NCI-H524 (cell line): Measurements from ENCODE around the gene DAB2.
"Not testable (repeated sequence)": the region's sequence is repeated elsewhere in the genome, so short reads cannot be mapped to it uniquely, and the experiment has no call there.

Experiments used
- DNase-seq, 2 experiments: peaks; one replicate each; lab custom pipeline; 2025; lab: John Stamatoyannopoulos, UW

DAB2 gene

GRCh38 chr5:39340506-39340905 is 84.3 kb downstream of the DAB2 start:
- DNase-seq: no peak

- no peak for DNase-seq
These were observed 87.4 kb downstream of the DAB2 start for GRCh38 chr5:39337252-39337915.

- DNase-seq: not testable (repeated sequence)
These were observed 90.5 kb downstream of the DAB2 start for GRCh38 chr5:39334296-39334695.

DNA sequence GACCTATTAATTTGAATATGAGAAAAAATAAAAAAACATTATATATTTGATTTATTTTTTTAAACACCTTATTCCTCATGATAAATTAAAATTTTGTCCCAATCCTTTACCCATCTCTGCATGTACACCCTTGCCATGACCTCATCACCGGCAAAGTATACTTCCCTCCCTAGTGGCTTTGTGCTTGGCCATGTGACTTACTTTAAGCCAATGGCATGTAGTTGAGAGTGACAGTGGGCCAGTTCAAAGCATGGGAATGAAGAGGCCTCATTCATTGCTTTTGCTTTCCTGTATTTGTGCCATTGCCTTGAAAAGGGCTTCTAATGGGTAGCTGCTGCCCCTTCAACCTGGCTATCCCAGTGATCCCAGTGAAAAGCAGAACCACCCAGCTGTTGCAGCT is 91.7 kb downstream of the DAB2 start:
- no peak for DNase-seq

DNA sequence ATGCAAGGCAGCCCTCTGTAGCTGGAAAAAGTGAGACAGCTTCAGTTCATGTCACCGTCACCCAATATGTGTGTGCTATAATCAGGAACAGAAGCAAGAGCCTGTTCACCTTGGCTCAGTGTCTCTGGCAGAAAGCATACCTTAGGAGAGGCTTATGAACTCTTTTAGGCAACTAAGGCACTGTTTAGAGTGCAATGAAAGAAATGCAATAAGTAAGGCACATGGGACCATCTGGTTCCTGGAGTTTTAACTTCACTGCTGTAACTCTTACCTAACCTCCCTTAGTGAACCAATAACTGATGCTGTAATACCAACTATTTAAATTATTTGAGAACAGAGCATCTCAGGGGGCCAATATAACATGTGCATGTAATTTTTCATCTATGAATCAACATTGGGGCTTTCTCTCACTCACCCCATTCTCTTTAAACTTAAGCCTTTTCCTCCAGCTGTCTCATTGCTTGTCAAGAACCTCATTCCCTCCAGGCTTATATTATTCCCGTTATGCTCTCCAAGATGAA is 92.9 kb downstream of the DAB2 start:
- no peak for DNase-seq

GRCh38 chr5:39328731-39329130 is 96.0 kb downstream of the DAB2 start:
- DNase-seq: no peak

DNA sequence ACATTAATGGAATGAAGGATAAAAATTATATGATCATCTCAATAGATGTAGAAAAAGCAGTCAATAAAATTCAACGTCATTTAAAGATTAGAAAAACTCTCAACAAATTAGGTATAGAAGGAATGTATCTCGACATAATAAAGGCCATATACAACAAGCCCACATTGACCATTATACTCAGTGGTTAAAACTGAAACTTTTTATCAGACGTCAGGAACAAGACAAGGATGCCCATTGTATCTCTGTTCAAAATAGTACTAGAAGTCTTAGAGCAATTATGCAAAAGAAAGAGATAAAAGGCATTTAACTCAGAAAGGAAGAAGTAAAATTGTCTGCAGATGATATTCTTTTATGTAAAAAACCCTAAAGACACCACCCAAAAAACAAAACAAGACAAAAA is 101.2 kb downstream of the DAB2 start:
- no peak for DNase-seq
